WTC11 (cell line): Measurements from ENCODE around the gene DTL. TPM values are rescaled to one million over a fixed set of nuclear protein-coding genes. Genes with fewer than 3 reads are reported as not detected.
A peak's percentile ranks its signal among the peaks of the same experiment; 100 is the strongest.

Experiments used
- ATAC-seq: fragments of 200-7000 bp; cut with Tn5 transposase; 2 replicates; pipeline ENCODE4 v1.10.0; 2021; ENCODE audit warnings: mild to moderate bottlenecking, moderate library complexity
- CTCF ChIA-PET: fragments of 300-600 bp; sonication (Branson Sonifier 250); formaldehyde crosslinking; loops from one replicate; lab custom pipeline; 2021; ENCODE audit warnings: antibody characterized with exemption; lab: Charles Lee
- POLR2A ChIA-PET: fragments of 350-600 bp; sonication (Branson Sonifier 250); formaldehyde crosslinking; loops from one replicate; lab custom pipeline; 2021; ENCODE audit warnings: antibody characterized with exemption; lab: Charles Lee
- DNase-seq: peaks from one replicate; pipeline ENCODE4 v3.0.0; 2021; ENCODE audit warnings: low spot score
- H3K27ac Mint-ChIP-seq: 2 replicates; pipeline ENCODE4 v1.8.0; 2021; ENCODE audit warnings: mixed read lengths
- H3K27me3 Mint-ChIP-seq: 2 replicates; pipeline ENCODE4 v1.8.0; 2021; ENCODE audit warnings: low read depth, mild to moderate bottlenecking, moderate library complexity, mixed read lengths
- H3K36me3 Mint-ChIP-seq: 2 replicates; pipeline ENCODE4 v1.8.0; 2021; ENCODE audit warnings: mixed read lengths
- H3K4me1 Mint-ChIP-seq: 2 replicates; pipeline ENCODE4 v1.8.0; 2022; ENCODE audit warnings: mixed read lengths
- H3K4me3 Mint-ChIP-seq: 2 replicates; pipeline ENCODE4 v1.8.0; 2021; ENCODE audit warnings: mild to moderate bottlenecking, moderate library complexity, mixed read lengths
- H3K9me3 Mint-ChIP-seq: 2 replicates; pipeline ENCODE4 v1.8.0; 2021; ENCODE audit warnings: mixed read lengths
- FOXJ3 ChIP-seq: sonication (generic); formaldehyde crosslinking; IDR thresholded peaks from 2 replicates; pipeline ENCODE4 v1.9.0; 2021; ENCODE audit warnings: missing genetic modification reagents, mild to moderate bottlenecking, borderline replicate concordance
- JUN ChIP-seq: sonication (generic); formaldehyde crosslinking; IDR thresholded peaks from 2 replicates; pipeline ENCODE4 v1.8.0; 2023; ENCODE audit warnings: mild to moderate bottlenecking, missing genetic modification reagents
- NFATC4 ChIP-seq: fragments of 250-450 bp; sonication (Bioruptor Pico); IDR thresholded peaks from 2 replicates; pipeline ENCODE4 v1.9.0; 2021; ENCODE audit warnings: mild to moderate bottlenecking
- NR1H2 ChIP-seq: sonication (generic); formaldehyde crosslinking; IDR thresholded peaks from 2 replicates; pipeline ENCODE4 v1.9.0; 2021; ENCODE audit warnings: mild to moderate bottlenecking, moderate library complexity, missing genetic modification reagents
- NR2C2 ChIP-seq: sonication (generic); formaldehyde crosslinking; IDR thresholded peaks from 2 replicates; pipeline ENCODE4 v1.8.0; 2022; ENCODE audit warnings: mild to moderate bottlenecking, missing genetic modification reagents
- OVOL2 ChIP-seq: fragments of 250-450 bp; sonication (Bioruptor Pico); IDR thresholded peaks from 2 replicates; pipeline ENCODE4 v1.9.0; 2021; ENCODE audit warnings: mild to moderate bottlenecking, borderline replicate concordance
- RELA ChIP-seq: sonication (generic); formaldehyde crosslinking; IDR thresholded peaks from 2 replicates; pipeline ENCODE4 v1.8.1; 2022; ENCODE audit warnings: missing genetic modification reagents, mild to moderate bottlenecking, borderline replicate concordance
- SMAD3 ChIP-seq: sonication (generic); formaldehyde crosslinking; IDR thresholded peaks from 2 replicates; pipeline ENCODE4 v1.8.0; 2022; ENCODE audit warnings: missing genetic modification reagents, mild to moderate bottlenecking, borderline replicate concordance
- SP1 ChIP-seq: sonication (generic); formaldehyde crosslinking; conservative IDR thresholded peaks from 2 replicates; pipeline ENCODE4 v1.8.1; 2022; ENCODE audit warnings: missing genetic modification reagents
- TP53 ChIP-seq: sonication (generic); formaldehyde crosslinking; IDR thresholded peaks from 2 replicates; pipeline ENCODE4 v1.8.1; 2023; ENCODE audit warnings: mild to moderate bottlenecking, missing genetic modification reagents
- ZNF138 ChIP-seq: sonication (generic); formaldehyde crosslinking; conservative IDR thresholded peaks from 2 replicates; pipeline ENCODE4 v1.8.1; 2022; ENCODE audit warnings: mild to moderate bottlenecking, moderate library complexity, missing genetic modification reagents
- ZNF671 ChIP-seq: fragments of 250-450 bp; sonication (Bioruptor Pico); IDR thresholded peaks from 2 replicates; pipeline ENCODE4 v1.8.0; 2021; ENCODE audit warnings: mild to moderate bottlenecking
- total RNA-seq: library from RNA; stranded (reverse); gene quantifications from 3 replicates; pipeline ENCODE4 v1.2.3, GENCODE V29; 2021
- TF ChIP-seq, protein P1 (sequence below): sonication (generic); formaldehyde crosslinking; IDR thresholded peaks from 2 replicates; pipeline ENCODE4 v1.8.0; 2022; ENCODE audit warnings: missing genetic modification reagents
- TF ChIP-seq, protein P2 (sequence below): fragments of 250-450 bp; sonication (Bioruptor Pico); IDR thresholded peaks from 2 replicates; pipeline ENCODE4 v1.9.0; 2021; ENCODE audit warnings: mild to moderate bottlenecking
- TF ChIP-seq, protein P3 (sequence below): sonication (generic); formaldehyde crosslinking; IDR thresholded peaks from 2 replicates; pipeline ENCODE4 v1.8.0; 2023; ENCODE audit warnings: missing genetic modification reagents
- TF ChIP-seq, protein P4 (sequence below): sonication (generic); formaldehyde crosslinking; IDR thresholded peaks from 2 replicates; pipeline ENCODE4 v1.8.0; 2023; ENCODE audit warnings: missing genetic modification reagents, mild to moderate bottlenecking, borderline replicate concordance
- TF ChIP-seq, protein P5 (sequence below): fragments of 250-450 bp; sonication (Bioruptor Pico); IDR thresholded peaks from 2 replicates; pipeline ENCODE4 v2.1.2; 2022; ENCODE audit warnings: mild to moderate bottlenecking, moderate library complexity

DTL gene
- total RNA-seq, 1 experiment from 2014 or later = 52.3 TPM

DNA sequence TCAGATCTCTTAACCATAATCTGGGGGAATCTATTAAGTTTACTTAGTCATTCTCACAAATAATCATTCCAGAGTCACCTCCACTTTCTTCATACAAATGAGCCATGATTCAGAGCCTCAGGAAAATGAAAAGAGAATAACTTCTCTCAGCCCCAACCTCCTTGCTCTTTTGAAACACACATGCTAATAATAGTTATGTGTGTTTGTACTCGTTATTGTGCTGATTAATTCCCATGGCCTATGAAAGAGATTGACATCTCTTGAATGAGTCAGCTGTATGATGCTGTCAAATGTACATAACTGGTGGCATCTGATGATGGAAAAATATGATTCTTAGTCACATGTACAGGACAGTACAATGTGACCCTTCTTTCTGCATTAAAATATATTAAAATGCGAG, 41.5 kb downstream of the DTL start:
- TF ChIP-seq, protein P1, sequence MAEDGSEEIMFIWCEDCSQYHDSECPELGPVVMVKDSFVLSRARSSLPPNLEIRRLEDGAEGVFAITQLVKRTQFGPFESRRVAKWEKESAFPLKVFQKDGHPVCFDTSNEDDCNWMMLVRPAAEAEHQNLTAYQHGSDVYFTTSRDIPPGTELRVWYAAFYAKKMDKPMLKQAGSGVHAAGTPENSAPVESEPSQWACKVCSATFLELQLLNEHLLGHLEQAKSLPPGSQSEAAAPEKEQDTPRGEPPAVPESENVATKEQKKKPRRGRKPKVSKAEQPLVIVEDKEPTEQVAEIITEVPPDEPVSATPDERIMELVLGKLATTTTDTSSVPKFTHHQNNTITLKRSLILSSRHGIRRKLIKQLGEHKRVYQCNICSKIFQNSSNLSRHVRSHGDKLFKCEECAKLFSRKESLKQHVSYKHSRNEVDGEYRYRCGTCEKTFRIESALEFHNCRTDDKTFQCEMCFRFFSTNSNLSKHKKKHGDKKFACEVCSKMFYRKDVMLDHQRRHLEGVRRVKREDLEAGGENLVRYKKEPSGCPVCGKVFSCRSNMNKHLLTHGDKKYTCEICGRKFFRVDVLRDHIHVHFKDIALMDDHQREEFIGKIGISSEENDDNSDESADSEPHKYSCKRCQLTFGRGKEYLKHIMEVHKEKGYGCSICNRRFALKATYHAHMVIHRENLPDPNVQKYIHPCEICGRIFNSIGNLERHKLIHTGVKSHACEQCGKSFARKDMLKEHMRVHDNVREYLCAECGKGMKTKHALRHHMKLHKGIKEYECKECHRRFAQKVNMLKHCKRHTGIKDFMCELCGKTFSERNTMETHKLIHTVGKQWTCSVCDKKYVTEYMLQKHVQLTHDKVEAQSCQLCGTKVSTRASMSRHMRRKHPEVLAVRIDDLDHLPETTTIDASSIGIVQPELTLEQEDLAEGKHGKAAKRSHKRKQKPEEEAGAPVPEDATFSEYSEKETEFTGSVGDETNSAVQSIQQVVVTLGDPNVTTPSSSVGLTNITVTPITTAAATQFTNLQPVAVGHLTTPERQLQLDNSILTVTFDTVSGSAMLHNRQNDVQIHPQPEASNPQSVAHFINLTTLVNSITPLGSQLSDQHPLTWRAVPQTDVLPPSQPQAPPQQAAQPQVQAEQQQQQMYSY = no peak
- TF ChIP-seq, protein P2, sequence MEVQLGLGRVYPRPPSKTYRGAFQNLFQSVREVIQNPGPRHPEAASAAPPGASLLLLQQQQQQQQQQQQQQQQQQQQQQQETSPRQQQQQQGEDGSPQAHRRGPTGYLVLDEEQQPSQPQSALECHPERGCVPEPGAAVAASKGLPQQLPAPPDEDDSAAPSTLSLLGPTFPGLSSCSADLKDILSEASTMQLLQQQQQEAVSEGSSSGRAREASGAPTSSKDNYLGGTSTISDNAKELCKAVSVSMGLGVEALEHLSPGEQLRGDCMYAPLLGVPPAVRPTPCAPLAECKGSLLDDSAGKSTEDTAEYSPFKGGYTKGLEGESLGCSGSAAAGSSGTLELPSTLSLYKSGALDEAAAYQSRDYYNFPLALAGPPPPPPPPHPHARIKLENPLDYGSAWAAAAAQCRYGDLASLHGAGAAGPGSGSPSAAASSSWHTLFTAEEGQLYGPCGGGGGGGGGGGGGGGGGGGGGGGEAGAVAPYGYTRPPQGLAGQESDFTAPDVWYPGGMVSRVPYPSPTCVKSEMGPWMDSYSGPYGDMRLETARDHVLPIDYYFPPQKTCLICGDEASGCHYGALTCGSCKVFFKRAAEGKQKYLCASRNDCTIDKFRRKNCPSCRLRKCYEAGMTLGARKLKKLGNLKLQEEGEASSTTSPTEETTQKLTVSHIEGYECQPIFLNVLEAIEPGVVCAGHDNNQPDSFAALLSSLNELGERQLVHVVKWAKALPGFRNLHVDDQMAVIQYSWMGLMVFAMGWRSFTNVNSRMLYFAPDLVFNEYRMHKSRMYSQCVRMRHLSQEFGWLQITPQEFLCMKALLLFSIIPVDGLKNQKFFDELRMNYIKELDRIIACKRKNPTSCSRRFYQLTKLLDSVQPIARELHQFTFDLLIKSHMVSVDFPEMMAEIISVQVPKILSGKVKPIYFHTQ (CRISPR knock-in tag) = no peak
- TF ChIP-seq SMAD3 (CRISPR knock-in tag) (no peak), RELA (no peak), ZNF138 (CRISPR knock-in tag) (no peak), TP53 (no peak), FOXJ3 (CRISPR knock-in tag) (no peak), ZNF671 (no peak), OVOL2 (CRISPR knock-in tag) (no peak)
- TF ChIP-seq, protein P3, sequence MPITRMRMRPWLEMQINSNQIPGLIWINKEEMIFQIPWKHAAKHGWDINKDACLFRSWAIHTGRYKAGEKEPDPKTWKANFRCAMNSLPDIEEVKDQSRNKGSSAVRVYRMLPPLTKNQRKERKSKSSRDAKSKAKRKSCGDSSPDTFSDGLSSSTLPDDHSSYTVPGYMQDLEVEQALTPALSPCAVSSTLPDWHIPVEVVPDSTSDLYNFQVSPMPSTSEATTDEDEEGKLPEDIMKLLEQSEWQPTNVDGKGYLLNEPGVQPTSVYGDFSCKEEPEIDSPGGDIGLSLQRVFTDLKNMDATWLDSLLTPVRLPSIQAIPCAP = no peak
- TF ChIP-seq, protein P4, sequence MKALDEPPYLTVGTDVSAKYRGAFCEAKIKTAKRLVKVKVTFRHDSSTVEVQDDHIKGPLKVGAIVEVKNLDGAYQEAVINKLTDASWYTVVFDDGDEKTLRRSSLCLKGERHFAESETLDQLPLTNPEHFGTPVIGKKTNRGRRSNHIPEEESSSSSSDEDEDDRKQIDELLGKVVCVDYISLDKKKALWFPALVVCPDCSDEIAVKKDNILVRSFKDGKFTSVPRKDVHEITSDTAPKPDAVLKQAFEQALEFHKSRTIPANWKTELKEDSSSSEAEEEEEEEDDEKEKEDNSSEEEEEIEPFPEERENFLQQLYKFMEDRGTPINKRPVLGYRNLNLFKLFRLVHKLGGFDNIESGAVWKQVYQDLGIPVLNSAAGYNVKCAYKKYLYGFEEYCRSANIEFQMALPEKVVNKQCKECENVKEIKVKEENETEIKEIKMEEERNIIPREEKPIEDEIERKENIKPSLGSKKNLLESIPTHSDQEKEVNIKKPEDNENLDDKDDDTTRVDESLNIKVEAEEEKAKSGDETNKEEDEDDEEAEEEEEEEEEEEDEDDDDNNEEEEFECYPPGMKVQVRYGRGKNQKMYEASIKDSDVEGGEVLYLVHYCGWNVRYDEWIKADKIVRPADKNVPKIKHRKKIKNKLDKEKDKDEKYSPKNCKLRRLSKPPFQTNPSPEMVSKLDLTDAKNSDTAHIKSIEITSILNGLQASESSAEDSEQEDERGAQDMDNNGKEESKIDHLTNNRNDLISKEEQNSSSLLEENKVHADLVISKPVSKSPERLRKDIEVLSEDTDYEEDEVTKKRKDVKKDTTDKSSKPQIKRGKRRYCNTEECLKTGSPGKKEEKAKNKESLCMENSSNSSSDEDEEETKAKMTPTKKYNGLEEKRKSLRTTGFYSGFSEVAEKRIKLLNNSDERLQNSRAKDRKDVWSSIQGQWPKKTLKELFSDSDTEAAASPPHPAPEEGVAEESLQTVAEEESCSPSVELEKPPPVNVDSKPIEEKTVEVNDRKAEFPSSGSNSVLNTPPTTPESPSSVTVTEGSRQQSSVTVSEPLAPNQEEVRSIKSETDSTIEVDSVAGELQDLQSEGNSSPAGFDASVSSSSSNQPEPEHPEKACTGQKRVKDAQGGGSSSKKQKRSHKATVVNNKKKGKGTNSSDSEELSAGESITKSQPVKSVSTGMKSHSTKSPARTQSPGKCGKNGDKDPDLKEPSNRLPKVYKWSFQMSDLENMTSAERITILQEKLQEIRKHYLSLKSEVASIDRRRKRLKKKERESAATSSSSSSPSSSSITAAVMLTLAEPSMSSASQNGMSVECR (CRISPR knock-in tag) = no peak
- TF ChIP-seq, protein P5, sequence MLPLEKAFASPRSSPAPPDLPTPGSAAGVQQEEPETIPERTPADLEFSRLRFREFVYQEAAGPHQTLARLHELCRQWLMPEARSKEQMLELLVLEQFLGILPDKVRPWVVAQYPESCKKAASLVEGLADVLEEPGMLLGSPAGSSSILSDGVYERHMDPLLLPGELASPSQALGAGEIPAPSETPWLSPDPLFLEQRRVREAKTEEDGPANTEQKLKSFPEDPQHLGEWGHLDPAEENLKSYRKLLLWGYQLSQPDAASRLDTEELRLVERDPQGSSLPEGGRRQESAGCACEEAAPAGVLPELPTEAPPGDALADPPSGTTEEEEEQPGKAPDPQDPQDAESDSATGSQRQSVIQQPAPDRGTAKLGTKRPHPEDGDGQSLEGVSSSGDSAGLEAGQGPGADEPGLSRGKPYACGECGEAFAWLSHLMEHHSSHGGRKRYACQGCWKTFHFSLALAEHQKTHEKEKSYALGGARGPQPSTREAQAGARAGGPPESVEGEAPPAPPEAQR (CRISPR knock-in tag) = no peak
- H3K36me3 Mint-ChIP-seq = peaks cover 39% of the 10 kb centered on the region
- no peak for DNase-seq
- CTCF ChIA-PET = interaction anchor here (0.9 to 1.3 kb wide), 2 partner anchors 41 to 379 kb away, joined by 3 to 5 read pairs; partner anchors contain the start of genes DTL and INTS7
- POLR2A ChIA-PET = no interaction called here
- ATAC-seq = no peak
- H3K4me1 Mint-ChIP-seq = no peaks in the 10 kb centered on the region
- no peaks in the 10 kb centered on the region for H3K27me3 Mint-ChIP-seq
- peak overlapping the region; percentile 48; the same call in 1 of the 2 replicates for H3K27ac Mint-ChIP-seq
- no peaks in the 10 kb centered on the region for H3K9me3 Mint-ChIP-seq
- no peak overlapping the region for H3K4me3 Mint-ChIP-seq

DNA sequence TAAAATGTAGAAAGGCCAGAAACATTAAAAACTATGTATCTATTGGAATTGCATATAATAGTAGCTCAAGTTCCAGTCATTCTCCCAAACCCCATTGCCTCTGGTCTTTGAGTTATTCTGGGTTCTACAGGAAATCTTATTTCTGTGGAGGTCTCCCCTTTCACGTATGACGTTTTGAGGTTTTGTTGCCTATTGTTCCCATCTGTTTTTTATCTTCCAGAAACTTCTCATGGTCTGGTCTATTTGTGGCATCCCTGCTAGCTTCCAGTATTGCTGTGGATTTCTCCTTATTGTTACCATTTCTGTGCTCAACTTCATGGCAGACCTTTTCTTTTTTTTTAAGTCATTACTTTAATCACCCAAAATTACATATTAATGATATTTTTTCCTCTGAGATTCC, 43.3 kb downstream of the DTL start:
- no peak for ATAC-seq
- POLR2A ChIA-PET = no interaction called here
- Mint-ChIP-seq H3K9me3 (no peaks in the 10 kb centered on the region), H3K27me3 (no peaks in the 10 kb centered on the region), H3K36me3 (peaks cover 32% of the 10 kb centered on the region), H3K4me3 (no peak overlapping the region), H3K4me1 (no peaks in the 10 kb centered on the region), H3K27ac (no peak overlapping the region)
- CTCF ChIA-PET = no interaction called here
- DNase-seq = no peak
- TF ChIP-seq NR2C2 (no peak), SP1 (no peak), NFATC4 (no peak), SMAD3 (CRISPR knock-in tag) (no peak), JUN (CRISPR knock-in tag) (no peak), NR1H2 (CRISPR knock-in tag) (no peak)
- TF ChIP-seq, protein P4 (CRISPR knock-in tag) = no peak
